CD14-positive monocyte (primary cell): ENCODE results near the gene SYT10. TPM values are rescaled to one million over a fixed set of nuclear protein-coding genes. Genes with fewer than 3 reads are reported as not detected.

Experiments used
- DNase-seq, 3 donors: peaks; one replicate each; pipeline ENCODE4 v3.0.0-alpha.2; 2011 to 2022
- H2AFZ ChIP-seq: 2 replicates; pipeline ENCODE4 v1.6.0; 2012; ENCODE audit warnings: mild to moderate bottlenecking, low read depth, low read length, inconsistent platforms; ENCODE audit not compliant: insufficient read depth, poor library complexity, severe bottlenecking
- H3K27ac ChIP-seq, 2 donors: 1 replicate in 1 of 2; 2 replicates in 1 of 2; pipeline ENCODE4 v1.5.1; 2012 to 2013; ENCODE audit warnings: low read length in 2 of 2, control low read depth in 1 of 2, inconsistent platforms in 1 of 2, low read depth in 1 of 2, mild to moderate bottlenecking in 1 of 2
- H3K27me3 ChIP-seq, 2 donors: one replicate each; pipeline versions ENCODE4 v1.6.0 to v1.6.1; 2011 to 2013; ENCODE audit warnings: low read length in 2 of 2; ENCODE audit not compliant: control insufficient read depth in 2 of 2, insufficient read depth in 2 of 2
- H3K36me3 ChIP-seq, 2 donors: replicated peaks in 1 of 2; 1 replicate in 1 of 2; 2 replicates in 1 of 2; pipeline versions ENCODE4 v1.5.1 to v1.6.1; 2012 to 2013; ENCODE audit warnings: low read length in 2 of 2, control low read depth in 1 of 2, inconsistent platforms in 1 of 2, mild to moderate bottlenecking in 1 of 2; ENCODE audit not compliant: insufficient read depth in 2 of 2, control insufficient read depth in 1 of 2
- H3K4me1 ChIP-seq, 2 donors: 1 replicate in 1 of 2; 2 replicates in 1 of 2; pipeline versions ENCODE4 v1.5.1 to v1.6.1; 2012 to 2013; ENCODE audit warnings: low read length in 2 of 2, control low read depth in 1 of 2, inconsistent platforms in 1 of 2, mild to moderate bottlenecking in 1 of 2, moderate library complexity in 1 of 2; ENCODE audit not compliant: insufficient read depth in 2 of 2, control insufficient read depth in 1 of 2
- H3K4me2 ChIP-seq: replicated peaks from 2 replicates; pipeline ENCODE3; 2012; ENCODE audit warnings: low read length, moderate library complexity, mild to moderate bottlenecking; ENCODE audit not compliant: poor library complexity, severe bottlenecking; ENCODE audit errors: extremely low read depth
- H3K4me3 ChIP-seq, 3 experiments: fragments of 200-600 bp in 1 of 3; sonication (generic) in 1 of 3; replicated peaks in 1 of 3; 1 replicate in 2 of 3; 2 replicates in 1 of 3; pipeline ENCODE4 v1.5.1; 2011 to 2013; ENCODE audit warnings: low read length in 3 of 3, mild to moderate bottlenecking in 3 of 3, control low read depth in 2 of 3, low read depth in 2 of 3, inconsistent platforms in 1 of 3, moderate library complexity in 1 of 3
- H3K79me2 ChIP-seq: 2 replicates; pipeline ENCODE4 v1.6.0; 2012; ENCODE audit warnings: mild to moderate bottlenecking, control low read depth, inconsistent platforms, low read length, moderate library complexity; ENCODE audit not compliant: insufficient read depth
- H3K9ac ChIP-seq: 2 replicates; pipeline ENCODE4 v1.6.0; 2017; ENCODE audit warnings: low read length, mild to moderate bottlenecking; ENCODE audit not compliant: insufficient read depth, poor library complexity, severe bottlenecking
- H3K9me3 ChIP-seq, 2 donors: replicated peaks in 1 of 2; 1 replicate in 1 of 2; 2 replicates in 1 of 2; pipeline versions ENCODE4 v1.5.1 to v1.6.1; 2012 to 2013; ENCODE audit warnings: low read length in 2 of 2, control low read depth in 1 of 2; ENCODE audit not compliant: control insufficient read depth in 1 of 2, insufficient read depth in 1 of 2
- H4K20me1 ChIP-seq: 2 replicates; pipeline ENCODE4 v1.6.0; 2012; ENCODE audit warnings: mild to moderate bottlenecking, low read length, control low read depth, moderate library complexity; ENCODE audit not compliant: insufficient read depth
- H3K27ac Mint-ChIP-seq, 7 donors: one replicate each; pipeline ENCODE4 v1.8.0; 2020; ENCODE audit warnings: mild to moderate bottlenecking in 7 of 7, mixed read lengths in 7 of 7, moderate library complexity in 6 of 7, inconsistent platforms in 2 of 7
- H3K27me3 Mint-ChIP-seq, 3 donors: one replicate each; pipeline ENCODE4 v1.8.0; 2021 to 2022; ENCODE audit warnings: low read depth in 3 of 3, mild to moderate bottlenecking in 3 of 3, mixed read lengths in 3 of 3, moderate library complexity in 3 of 3, inconsistent platforms in 1 of 3
- H3K36me3 Mint-ChIP-seq, 2 donors: one replicate each; pipeline ENCODE4 v1.8.0; 2020; ENCODE audit warnings: mixed read lengths in 2 of 2, inconsistent platforms in 1 of 2, mild to moderate bottlenecking in 1 of 2
- H3K4me1 Mint-ChIP-seq: one replicate; pipeline ENCODE4 v1.8.0; 2020; ENCODE audit warnings: mild to moderate bottlenecking, mixed read lengths
- H3K4me3 Mint-ChIP-seq, 2 donors: one replicate each; pipeline ENCODE4 v1.8.0; 2020; ENCODE audit warnings: mild to moderate bottlenecking in 2 of 2, mixed read lengths in 2 of 2, moderate library complexity in 1 of 2
- H3K9me3 Mint-ChIP-seq, 7 donors: one replicate each; pipeline ENCODE4 v1.8.0; 2020 to 2022; ENCODE audit warnings: mixed read lengths in 7 of 7, mild to moderate bottlenecking in 6 of 7, moderate library complexity in 6 of 7, inconsistent platforms in 2 of 7
- CTCF ChIP-seq: fragments of 200-600 bp; IDR thresholded peaks from one replicate; pipeline ENCODE4 v1.8.0; 2022; ENCODE audit warnings: antibody characterized with exemption, mild to moderate bottlenecking
- WGBS: methylation state at CpG from one replicate; pipeline ENCODE4 v1.1.5; 2013; ENCODE audit warnings: missing lambda C conversion rate; ENCODE audit not compliant: insufficient coverage; 5-methylcytosine and 5-hydroxymethylcytosine counted together
- intact Hi-C, 2 donors: fragments of 100-400 bp; cut with micrococcal nuclease; formaldehyde crosslinking; loops; one replicate each; pipeline versions ENCODE4 v1.15.0 to v1.15.1; 2023
- polyA plus RNA-seq, 3 donors: library from polyadenylated mRNA; depleted of rRNA in 1 of 3; unstranded in 2 of 3; stranded (reverse) in 1 of 3; fragments of 300-500 nt in 2 of 3; fragments of >200 nt in 1 of 3; fragmentation: Illumina TruSeq in 2 of 3; gene quantifications; 1 replicate in 2 of 3; 2 replicates in 1 of 3; pipeline ENCODE4 v1.2.3, GENCODE V29; 2012 to 2021

Gene SYT10
- polyA plus RNA-seq, 3 donors = not detected

GRCh38 chr12:33486058-33486457 is 46.4 kb upstream of the SYT10 start:
- no peak for TF ChIP-seq CTCF
- no peak overlapping the region for H3K4me3 ChIP-seq
- Mint-ChIP-seq H3K27ac (no peak overlapping the region), H3K4me1 (no peaks in the 10 kb centered on the region), H3K4me3 (no peak overlapping the region), H3K9me3 (peaks cover 0 to 12% (median 4%) of the 10 kb centered on the region in 7 donors), H3K27me3 (peaks cover 0 to 3% (median 1%) of the 10 kb centered on the region in 3 donors), H3K36me3 (no peaks in the 10 kb centered on the region)
- no peaks in the 10 kb centered on the region for H3K79me2 ChIP-seq
- H3K9me3 ChIP-seq = peaks cover 0 to 4% of the 10 kb centered on the region in 2 donors
- H2AFZ ChIP-seq = no peak overlapping the region
- intact Hi-C loops = no loop called here
- H3K27ac ChIP-seq = no peak overlapping the region
- H4K20me1 ChIP-seq = no peaks in the 10 kb centered on the region
- no peaks in the 10 kb centered on the region for H3K36me3 ChIP-seq
- no CpG with 5 or more reads among the region's 2 CpGs for WGBS
- no peaks in the 10 kb centered on the region for H3K4me1 ChIP-seq
- H3K27me3 ChIP-seq = no peaks in the 10 kb centered on the region
- no peak overlapping the region for H3K4me2 ChIP-seq
- no peak for DNase-seq
- H3K9ac ChIP-seq = no peak overlapping the region

- H2AFZ ChIP-seq = no peak overlapping the region
- no peak overlapping the region for H3K4me3 Mint-ChIP-seq
- no peak overlapping the region for H3K27ac Mint-ChIP-seq
- H3K36me3 ChIP-seq = no peaks in the 10 kb centered on the region
- no peaks in the 10 kb centered on the region for H3K36me3 Mint-ChIP-seq
- H3K4me1 Mint-ChIP-seq = no peaks in the 10 kb centered on the region
- no peak overlapping the region for H3K4me3 ChIP-seq
- H3K27me3 ChIP-seq = no peaks in the 10 kb centered on the region
- H3K9ac ChIP-seq = no peak overlapping the region
- DNase-seq = no peak
- no peak overlapping the region for H3K27ac ChIP-seq
- no peaks in the 10 kb centered on the region for H3K4me1 ChIP-seq
- H4K20me1 ChIP-seq = no peaks in the 10 kb centered on the region
- H3K4me2 ChIP-seq = no peak overlapping the region
- 83% methylated on average over 1 of the region's 1 CpG for WGBS
- no peak for TF ChIP-seq CTCF
- H3K27me3 Mint-ChIP-seq = peaks cover 0 to 3% (median 1%) of the 10 kb centered on the region in 3 donors
- intact Hi-C loops = no loop called here
- H3K9me3 Mint-ChIP-seq = peaks cover 0 to 9% (median 2%) of the 10 kb centered on the region in 7 donors
- H3K79me2 ChIP-seq = no peaks in the 10 kb centered on the region
- H3K9me3 ChIP-seq = no peaks in the 10 kb centered on the region
Observed at GRCh38 chr12:33484161-33484560, 44.5 kb upstream of the SYT10 start.
